GM19452 (cell line): Measurements from ENCODE around the gene PDIA5.

Experiments used
- ATAC-seq: cut with Tn5 transposase; IDR thresholded peaks from one replicate; pipeline ENCODE4 v1.9.1; 2021; ENCODE audit not compliant: unreplicated experiment

The PDIA5 gene

GRCh38 chr3:123113889-123114450 lies 47.1 kb downstream of the PDIA5 start:
- no peak for ATAC-seq

GRCh38 chr3:123116116-123116515 lies 49.3 kb downstream of the PDIA5 start:
- no peak for ATAC-seq

- no peak for ATAC-seq
Measured at GRCh38 chr3:123119388-123119787, 52.6 kb downstream of the PDIA5 start.

- no peak for ATAC-seq
Measured at GRCh38 chr3:123119802-123120201, 53.0 kb downstream of the PDIA5 start.

GRCh38 chr3:123120573-123120972 lies 53.7 kb downstream of the PDIA5 start:
- ATAC-seq = no peak

GRCh38 chr3:123122057-123122456 lies 55.2 kb downstream of the PDIA5 start:
- no peak for ATAC-seq

GRCh38 chr3:123122525-123123315 lies 55.9 kb downstream of the PDIA5 start:
- ATAC-seq = no peak

- no peak for ATAC-seq
Measured at GRCh38 chr3:123123716-123124616, 57.1 kb downstream of the PDIA5 start.

- no peak for ATAC-seq
Measured at GRCh38 chr3:123124971-123125370, 58.1 kb downstream of the PDIA5 start.

- ATAC-seq = no peak
Measured at GRCh38 chr3:123126031-123126430, 59.2 kb downstream of the PDIA5 start.

- no peak for ATAC-seq
Measured at GRCh38 chr3:123126653-123127052, 59.8 kb downstream of the PDIA5 start.

- ATAC-seq = no peak
Measured at GRCh38 chr3:123129092-123129491, 62.3 kb downstream of the PDIA5 start.

- no peak for ATAC-seq
Measured at GRCh38 chr3:123129532-123129931, 62.7 kb downstream of the PDIA5 start.

GRCh38 chr3:123130079-123130750 lies 63.4 kb downstream of the PDIA5 start:
- no peak for ATAC-seq

GRCh38 chr3:123134671-123135070 lies 67.8 kb downstream of the PDIA5 start:
- ATAC-seq = no peak

GRCh38 chr3:123137001-123137400 lies 70.2 kb downstream of the PDIA5 start:
- ATAC-seq = no peak

GRCh38 chr3:123138839-123139444 lies 72.1 kb downstream of the PDIA5 start:
- no peak for ATAC-seq

GRCh38 chr3:123139522-123139921 lies 72.7 kb downstream of the PDIA5 start:
- no peak for ATAC-seq

- ATAC-seq = no peak
Measured at GRCh38 chr3:123140550-123140949, 73.7 kb downstream of the PDIA5 start.

GRCh38 chr3:123141276-123141675 lies 74.5 kb downstream of the PDIA5 start:
- ATAC-seq = no peak
